IMR-90 (cell line): ENCODE results near the gene KAZN. TPM values are rescaled to one million over a fixed set of nuclear protein-coding genes. Genes with fewer than 3 reads are reported as not detected.

Experiments
- ATAC-seq: fragments of 200-7000 bp; cut with Tn5 transposase; 2 replicates; pipeline ENCODE4 v1.9.1; 2020; ENCODE audit warnings: low read depth, mild to moderate bottlenecking, moderate library complexity
- BruUV-seq: library from RNA; stranded (reverse); fragments of 400-500 nt; replicated peaks from 2 replicates; lab custom pipeline; 2021; lab: Mats Ljungman, UMichigan
- CTCF ChIA-PET: fragments of 300-600 bp; formaldehyde crosslinking; extraction: SDS; loops from one replicate; lab custom pipeline; 2021; ENCODE audit warnings: antibody characterized with exemption; lab: Yijun Ruan, JAX
- POLR2A ChIA-PET: fragments of 300-600 bp; sonication (Branson Sonifier 250); formaldehyde crosslinking; loops from one replicate; lab custom pipeline; 2022; ENCODE audit warnings: antibody characterized with exemption; ENCODE audit not compliant: unreplicated experiment; lab: Charles Lee
- DNase-seq: peaks from one replicate; pipeline ENCODE4 v3.0.0; 2013
- H2AFZ ChIP-seq: replicated peaks from 2 replicates; pipeline ENCODE3; 2013; ENCODE audit warnings: low read length, mild to moderate bottlenecking; ENCODE audit not compliant: poor library complexity
- H2AK5ac ChIP-seq: 2 replicates; pipeline ENCODE4 v1.6.1; 2013; ENCODE audit warnings: low read depth, low read length, inconsistent platforms
- H2AK9ac ChIP-seq: replicated peaks from 2 replicates; pipeline ENCODE3; 2013; ENCODE audit warnings: mild to moderate bottlenecking, low read depth, low read length, moderate library complexity; ENCODE audit not compliant: poor library complexity
- H2BK120ac ChIP-seq: 2 replicates; pipeline ENCODE4 v1.6.1; 2013; ENCODE audit warnings: low read depth, low read length, inconsistent platforms
- H2BK15ac ChIP-seq: 3 replicates; pipeline ENCODE4 v1.6.1; 2013; ENCODE audit warnings: low read depth, low read length, inconsistent platforms
- H2BK20ac ChIP-seq: 2 replicates; pipeline ENCODE4 v1.6.1; 2013; ENCODE audit warnings: low read depth, mild to moderate bottlenecking, inconsistent platforms, low read length, moderate library complexity
- H2BK5ac ChIP-seq: 2 replicates; pipeline ENCODE4 v1.6.1; 2013; ENCODE audit warnings: mild to moderate bottlenecking, low read depth, low read length, inconsistent platforms; ENCODE audit not compliant: poor library complexity, severe bottlenecking
- H3K14ac ChIP-seq: replicated peaks from 2 replicates; pipeline ENCODE4 v1.6.1; 2013; ENCODE audit warnings: low read depth, low read length, inconsistent platforms
- H3K18ac ChIP-seq: 2 replicates; pipeline ENCODE4 v1.6.1; 2013; ENCODE audit warnings: low read depth, low read length, control low read depth
- H3K23ac ChIP-seq: 2 replicates; pipeline ENCODE4 v1.6.1; 2013; ENCODE audit warnings: low read depth, low read length, inconsistent platforms
- H3K27ac ChIP-seq: 2 replicates; pipeline ENCODE4 v1.5.1; 2013; ENCODE audit warnings: mild to moderate bottlenecking, control low read depth, low read length; ENCODE audit not compliant: insufficient read depth
- H3K27me3 ChIP-seq: 2 replicates; pipeline ENCODE4 v1.6.1; 2013; ENCODE audit warnings: low read length; ENCODE audit not compliant: control insufficient read depth, insufficient read depth
- H3K36me3 ChIP-seq: 2 replicates; pipeline ENCODE4 v1.6.1; 2013; ENCODE audit warnings: low read length, mixed read lengths; ENCODE audit not compliant: control insufficient read depth, insufficient read depth
- H3K4ac ChIP-seq: 2 replicates; pipeline ENCODE4 v1.6.1; 2013; ENCODE audit warnings: low read depth, low read length, inconsistent platforms
- H3K4me1 ChIP-seq: 2 replicates; pipeline ENCODE4 v1.6.1; 2013; ENCODE audit warnings: low read length, mixed read lengths; ENCODE audit not compliant: control insufficient read depth, insufficient read depth
- H3K4me2 ChIP-seq: 2 replicates; pipeline ENCODE4 v1.6.1; 2013; ENCODE audit warnings: low read depth, mild to moderate bottlenecking, control low read depth, low read length, moderate library complexity
- H3K4me3 ChIP-seq: 2 replicates; pipeline ENCODE4 v1.5.1; 2013; ENCODE audit warnings: low read depth, mild to moderate bottlenecking, control low read depth, low read length, moderate library complexity; ENCODE audit not compliant: insufficient read depth
- H3K56ac ChIP-seq: 2 replicates; pipeline ENCODE4 v1.6.1; 2013; ENCODE audit warnings: low read length, inconsistent platforms; ENCODE audit not compliant: insufficient read depth; ENCODE audit errors: extremely low read depth
- H3K79me1 ChIP-seq, 2 experiments: 2 replicates each; pipeline ENCODE4 v1.6.1; 2013; ENCODE audit warnings: low read length in 2 of 2, inconsistent platforms in 1 of 2, low read depth in 1 of 2
- H3K9ac ChIP-seq: 2 replicates; pipeline ENCODE4 v1.6.1; 2013; ENCODE audit warnings: low read depth, low read length, control low read depth
- H3K9me1 ChIP-seq: 2 replicates; pipeline ENCODE4 v1.6.1; 2013; ENCODE audit warnings: low read length, inconsistent platforms; ENCODE audit not compliant: insufficient read depth
- H3K9me3 ChIP-seq: 2 replicates; pipeline ENCODE4 v1.6.1; 2013; ENCODE audit warnings: low read length; ENCODE audit not compliant: control insufficient read depth, insufficient read depth
- H4K20me1 ChIP-seq: 2 replicates; pipeline ENCODE4 v1.6.1; 2013; ENCODE audit warnings: low read length, inconsistent platforms; ENCODE audit not compliant: insufficient read depth
- H4K5ac ChIP-seq: 2 replicates; pipeline ENCODE4 v1.6.1; 2013; ENCODE audit warnings: mild to moderate bottlenecking, low read depth, low read length, control low read depth
- H4K8ac ChIP-seq, 2 experiments: 2 replicates each; pipeline ENCODE4 v1.6.1; 2013; ENCODE audit warnings: low read depth in 2 of 2, low read length in 2 of 2, control low read depth in 1 of 2, inconsistent platforms in 1 of 2
- H4K91ac ChIP-seq: 2 replicates; pipeline ENCODE4 v1.6.1; 2013; ENCODE audit warnings: low read depth, low read length, inconsistent platforms; ENCODE audit not compliant: insufficient read depth
- BHLHE40 ChIP-seq: fragments of 150-350 bp; IDR thresholded peaks from 2 replicates; pipeline ENCODE4 v1.6.1; 2016; ENCODE audit warnings: mild to moderate bottlenecking, low read depth, low read length
- CEBPB ChIP-seq: IDR thresholded peaks from 2 replicates; pipeline ENCODE4 v1.6.1; 2012; ENCODE audit warnings: low read depth, low read length, improper control_type of control experiment
- CHD1 ChIP-seq: IDR thresholded peaks from 2 replicates; pipeline ENCODE4 v1.6.1; 2012; ENCODE audit warnings: low read depth, low read length, improper control_type of control experiment
- FOS ChIP-seq: fragments of 150-350 bp; IDR thresholded peaks from 2 replicates; pipeline ENCODE4 v1.6.1; 2016; ENCODE audit warnings: low read depth, low read length
- MAFK ChIP-seq: IDR thresholded peaks from 2 replicates; pipeline ENCODE4 v1.6.1; 2012; ENCODE audit warnings: low read depth, low read length, improper control_type of control experiment
- MAZ ChIP-seq: IDR thresholded peaks from 2 replicates; pipeline ENCODE4 v1.6.1; 2012; ENCODE audit warnings: low read depth, mild to moderate bottlenecking, low read length, improper control_type of control experiment, moderate library complexity, borderline replicate concordance
- MXI1 ChIP-seq: IDR thresholded peaks from 2 replicates; pipeline ENCODE4 v1.6.1; 2012; ENCODE audit warnings: low read depth, mild to moderate bottlenecking, low read length, moderate library complexity, borderline replicate concordance
- NFE2L2 ChIP-seq: fragments of 150-350 bp; IDR thresholded peaks from 2 replicates; pipeline ENCODE4 v1.6.1; 2016; ENCODE audit warnings: low read depth, mild to moderate bottlenecking, low read length
- POLR2A ChIP-seq: IDR thresholded peaks from 2 replicates; pipeline ENCODE4 v1.6.1; 2012; ENCODE audit warnings: mild to moderate bottlenecking, low read depth, low read length
- RAD21 ChIP-seq: IDR thresholded peaks from 2 replicates; pipeline ENCODE4 v1.6.1; 2012; ENCODE audit warnings: low read length, improper control_type of control experiment
- RCOR1 ChIP-seq: IDR thresholded peaks from 2 replicates; pipeline ENCODE4 v1.6.1; 2012; ENCODE audit warnings: mild to moderate bottlenecking, low read length, improper control_type of control experiment; ENCODE audit not compliant: insufficient replicate concordance
- RFX5 ChIP-seq: IDR thresholded peaks from 2 replicates; pipeline ENCODE4 v1.8.0; 2012; ENCODE audit warnings: low read depth, mild to moderate bottlenecking, low read length, moderate library complexity
- SMC3 ChIP-seq: fragments of 150-350 bp; IDR thresholded peaks from 2 replicates; pipeline ENCODE4 v1.6.1; 2016; ENCODE audit warnings: low read depth, mild to moderate bottlenecking, antibody characterized with exemption, low read length, moderate library complexity
- WGBS, 2 experiments: methylation state at CpG; one replicate each; pipeline versions ENCODE4 v1.1.5 to v1.1.7; 2013; ENCODE audit warnings: missing lambda C conversion rate in 2 of 2; ENCODE audit not compliant: insufficient read length in 1 of 2; ENCODE audit errors: extremely low coverage in 2 of 2; 5-methylcytosine and 5-hydroxymethylcytosine counted together
- dilution Hi-C: fragments of 300-500 bp; cut with HindIII; formaldehyde crosslinking; loops from one replicate; pipeline ENCODE4 v1.14.3; 2018; ENCODE audit warnings: low sequenced_read_pairs; ENCODE audit not compliant: unreplicated experiment
- in situ Hi-C: fragments of 300-500 bp; cut with MboI; formaldehyde crosslinking; loops from 3 replicates; pipeline ENCODE4 v1.14.3; 2019; ENCODE audit warnings: low sequenced_read_pairs, inconsistent platforms, mixed read lengths
- intact Hi-C: fragments of 100-400 bp; cut with micrococcal nuclease; formaldehyde crosslinking; loops from 2 replicates; pipeline ENCODE4 v1.10.0; 2022
- polyA plus RNA-seq, 3 experiments: library from polyadenylated mRNA; depleted of rRNA; stranded (reverse); fragments of >200 nt; gene quantifications; 2 replicates each; pipeline ENCODE4 v1.2.3, GENCODE V29; 2012; ENCODE audit warnings: low replicate concordance in 1 of 3
- total RNA-seq: library from RNA; depleted of rRNA; stranded (reverse); fragments of >200 nt; gene quantifications from 2 replicates; pipeline ENCODE4 v1.2.3, GENCODE V29; 2012
- TF ChIP-seq, protein P1 (sequence below): conservative IDR thresholded peaks from 2 replicates; pipeline ENCODE4 v1.5.1; 2012; ENCODE audit warnings: mild to moderate bottlenecking, low read depth, low read length, improper control_type of control experiment
- TF ChIP-seq, protein P2 (sequence below): fragments of 150-350 bp; IDR thresholded peaks from 2 replicates; pipeline ENCODE4 v1.6.1; 2016; ENCODE audit warnings: low read depth, mild to moderate bottlenecking, low read length, moderate library complexity, borderline replicate concordance

The KAZN gene
- total and polyA plus RNA-seq, 2 of the 4 experiments (the other 2 are of a cell fraction), result 5.2 to 10.5 TPM

DNA sequence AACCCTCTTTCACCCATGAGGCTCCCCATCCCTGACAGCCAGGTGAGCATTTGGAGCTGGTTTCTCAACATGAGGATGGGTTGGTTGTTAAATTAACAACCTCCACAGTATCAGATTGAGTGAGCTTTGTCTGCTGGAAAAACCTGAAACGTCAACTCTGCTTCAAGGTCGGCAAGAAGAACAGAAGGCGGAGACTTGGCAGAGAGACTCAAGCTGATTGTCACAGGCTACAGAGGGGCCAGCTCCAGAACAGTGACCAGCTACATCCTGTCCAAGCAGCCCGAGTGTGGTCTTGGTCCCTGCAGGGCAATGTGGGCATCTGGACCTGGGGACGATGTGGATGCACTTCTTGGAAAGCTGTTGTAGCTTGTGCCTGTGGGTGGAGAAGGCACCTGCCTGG lies 518.5 kb downstream of the KAZN start:
- no peak overlapping the region for H3K14ac ChIP-seq
- H3K79me1 ChIP-seq, result no peaks in the 10 kb centered on the region
- ATAC-seq (no peak), DNase-seq (no peak)
- dilution Hi-C loops (no loop called here), in situ Hi-C loops (no loop called here), intact Hi-C loops (no loop called here)
- TF ChIP-seq FOS (no peak), RCOR1 (no peak), NFE2L2 (no peak), RAD21 (no peak), POLR2A (no peak), CEBPB (no peak), MXI1 (no peak), MAZ (no peak), SMC3 (no peak), RFX5 (no peak), CHD1 (no peak), BHLHE40 (no peak), MAFK (no peak)
- TF ChIP-seq, protein P1, sequence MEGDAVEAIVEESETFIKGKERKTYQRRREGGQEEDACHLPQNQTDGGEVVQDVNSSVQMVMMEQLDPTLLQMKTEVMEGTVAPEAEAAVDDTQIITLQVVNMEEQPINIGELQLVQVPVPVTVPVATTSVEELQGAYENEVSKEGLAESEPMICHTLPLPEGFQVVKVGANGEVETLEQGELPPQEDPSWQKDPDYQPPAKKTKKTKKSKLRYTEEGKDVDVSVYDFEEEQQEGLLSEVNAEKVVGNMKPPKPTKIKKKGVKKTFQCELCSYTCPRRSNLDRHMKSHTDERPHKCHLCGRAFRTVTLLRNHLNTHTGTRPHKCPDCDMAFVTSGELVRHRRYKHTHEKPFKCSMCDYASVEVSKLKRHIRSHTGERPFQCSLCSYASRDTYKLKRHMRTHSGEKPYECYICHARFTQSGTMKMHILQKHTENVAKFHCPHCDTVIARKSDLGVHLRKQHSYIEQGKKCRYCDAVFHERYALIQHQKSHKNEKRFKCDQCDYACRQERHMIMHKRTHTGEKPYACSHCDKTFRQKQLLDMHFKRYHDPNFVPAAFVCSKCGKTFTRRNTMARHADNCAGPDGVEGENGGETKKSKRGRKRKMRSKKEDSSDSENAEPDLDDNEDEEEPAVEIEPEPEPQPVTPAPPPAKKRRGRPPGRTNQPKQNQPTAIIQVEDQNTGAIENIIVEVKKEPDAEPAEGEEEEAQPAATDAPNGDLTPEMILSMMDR, result no peak
- TF ChIP-seq, protein P2, sequence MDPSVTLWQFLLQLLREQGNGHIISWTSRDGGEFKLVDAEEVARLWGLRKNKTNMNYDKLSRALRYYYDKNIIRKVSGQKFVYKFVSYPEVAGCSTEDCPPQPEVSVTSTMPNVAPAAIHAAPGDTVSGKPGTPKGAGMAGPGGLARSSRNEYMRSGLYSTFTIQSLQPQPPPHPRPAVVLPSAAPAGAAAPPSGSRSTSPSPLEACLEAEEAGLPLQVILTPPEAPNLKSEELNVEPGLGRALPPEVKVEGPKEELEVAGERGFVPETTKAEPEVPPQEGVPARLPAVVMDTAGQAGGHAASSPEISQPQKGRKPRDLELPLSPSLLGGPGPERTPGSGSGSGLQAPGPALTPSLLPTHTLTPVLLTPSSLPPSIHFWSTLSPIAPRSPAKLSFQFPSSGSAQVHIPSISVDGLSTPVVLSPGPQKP, result no peak
- H2AFZ ChIP-seq, result no peak overlapping the region
- no peak overlapping the region for H3K4me3 ChIP-seq
- no peak overlapping the region for H2BK120ac ChIP-seq
- H3K56ac ChIP-seq, result no peak overlapping the region
- no peak overlapping the region for H4K8ac ChIP-seq
- no TSS peak for BruUV-seq
- H3K9ac ChIP-seq, result no peak overlapping the region
- no peak overlapping the region for H4K5ac ChIP-seq
- CTCF ChIA-PET, result no interaction called here
- no peak overlapping the region for H3K4me2 ChIP-seq
- no peak overlapping the region for H2AK9ac ChIP-seq
- no peak overlapping the region for H2AK5ac ChIP-seq
- H4K91ac ChIP-seq, result no peak overlapping the region
- no peak overlapping the region for H2BK15ac ChIP-seq
- POLR2A ChIA-PET, result no interaction called here
- no peaks in the 10 kb centered on the region for H3K9me3 ChIP-seq
- no peak overlapping the region for H3K18ac ChIP-seq
- no peak overlapping the region for H2BK20ac ChIP-seq
- no peak overlapping the region for H3K27ac ChIP-seq
- no peaks in the 10 kb centered on the region for H4K20me1 ChIP-seq
- H3K9me1 ChIP-seq, result no peaks in the 10 kb centered on the region
- H3K4ac ChIP-seq, result no peak overlapping the region
- no peak overlapping the region for H2BK5ac ChIP-seq
- H3K4me1 ChIP-seq, result no peaks in the 10 kb centered on the region; the same call in 1 of the 2 replicates
- 53% methylated on average over 4 of the region's 5 CpGs; no CpG with 5 or more reads in 1 of the 2 experiments for WGBS, 2 experiments
- H3K23ac ChIP-seq, result no peak overlapping the region
- H3K27me3 ChIP-seq, result peaks cover 30% of the 10 kb centered on the region
- H3K36me3 ChIP-seq, result no peaks in the 10 kb centered on the region
